GM19043 (cell line): ENCODE results near the gene ARHGAP45.

Source experiments
- ATAC-seq: cut with Tn5 transposase; IDR thresholded peaks from one replicate; pipeline ENCODE4 v1.9.1; 2021; ENCODE audit warnings: low read depth; ENCODE audit not compliant: unreplicated experiment

The ARHGAP45 gene

DNA sequence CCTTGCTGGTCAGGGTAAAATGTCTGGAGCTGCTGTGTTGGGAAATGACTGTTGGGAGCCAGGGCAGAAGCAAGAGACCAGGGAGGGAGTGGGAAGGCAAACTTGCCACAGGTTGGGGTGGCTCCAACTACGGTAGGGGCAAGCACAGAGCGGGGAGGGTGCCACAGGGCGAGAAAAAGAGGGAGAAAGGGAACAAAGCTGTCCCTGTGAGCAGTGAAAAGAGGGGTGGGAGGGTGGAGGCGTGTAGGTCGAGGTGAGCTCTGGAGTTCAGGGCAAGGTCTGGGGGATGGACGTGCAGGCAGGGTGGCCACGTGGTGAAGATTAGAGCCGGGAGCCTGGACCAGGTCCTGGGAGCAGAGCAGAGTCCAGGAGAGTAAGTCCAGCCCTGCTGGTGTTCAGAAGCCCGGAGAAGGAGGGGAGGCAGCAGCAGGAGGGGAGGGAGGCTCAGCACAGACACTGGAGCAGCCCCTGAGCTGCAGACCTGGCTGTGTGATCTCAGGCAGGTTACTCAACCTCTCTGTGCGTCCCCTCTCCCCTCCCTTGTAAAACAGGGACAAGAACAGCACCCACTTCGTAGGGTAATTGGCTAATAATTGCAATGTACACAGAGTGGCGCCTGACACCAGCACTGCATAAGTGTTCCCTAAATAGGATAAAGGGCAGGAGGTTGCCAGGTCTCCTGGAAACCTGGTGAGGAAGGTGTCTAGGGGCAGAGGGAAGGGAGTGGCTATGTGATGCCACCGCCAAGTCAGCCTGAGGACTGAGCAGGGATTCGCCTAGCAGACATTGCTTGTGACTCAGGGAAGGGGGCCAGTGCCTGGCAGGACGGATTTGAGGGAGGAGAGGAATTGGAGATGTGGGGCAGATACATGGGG, 31.4 kb downstream of the ARHGAP45 start:
- no peak for ATAC-seq

DNA sequence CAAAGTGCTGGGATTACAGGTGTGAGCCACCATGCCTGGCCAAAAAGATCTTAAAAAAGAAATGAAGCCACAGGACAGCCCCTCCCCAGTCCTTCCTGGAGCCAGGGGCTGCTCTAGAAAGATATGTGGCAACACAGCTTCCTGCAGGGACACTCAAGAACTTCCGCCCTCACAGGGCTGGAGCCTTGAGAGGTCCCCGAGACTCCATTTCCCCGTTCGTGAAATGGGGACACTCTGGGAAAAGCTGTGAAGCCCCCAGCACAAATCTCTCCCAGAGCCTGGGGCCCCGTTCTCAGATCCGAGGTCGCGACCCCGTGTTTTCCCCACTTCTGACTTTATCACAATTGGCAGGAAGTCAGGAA, 34.4 kb downstream of the ARHGAP45 start:
- no peak for ATAC-seq

DNA sequence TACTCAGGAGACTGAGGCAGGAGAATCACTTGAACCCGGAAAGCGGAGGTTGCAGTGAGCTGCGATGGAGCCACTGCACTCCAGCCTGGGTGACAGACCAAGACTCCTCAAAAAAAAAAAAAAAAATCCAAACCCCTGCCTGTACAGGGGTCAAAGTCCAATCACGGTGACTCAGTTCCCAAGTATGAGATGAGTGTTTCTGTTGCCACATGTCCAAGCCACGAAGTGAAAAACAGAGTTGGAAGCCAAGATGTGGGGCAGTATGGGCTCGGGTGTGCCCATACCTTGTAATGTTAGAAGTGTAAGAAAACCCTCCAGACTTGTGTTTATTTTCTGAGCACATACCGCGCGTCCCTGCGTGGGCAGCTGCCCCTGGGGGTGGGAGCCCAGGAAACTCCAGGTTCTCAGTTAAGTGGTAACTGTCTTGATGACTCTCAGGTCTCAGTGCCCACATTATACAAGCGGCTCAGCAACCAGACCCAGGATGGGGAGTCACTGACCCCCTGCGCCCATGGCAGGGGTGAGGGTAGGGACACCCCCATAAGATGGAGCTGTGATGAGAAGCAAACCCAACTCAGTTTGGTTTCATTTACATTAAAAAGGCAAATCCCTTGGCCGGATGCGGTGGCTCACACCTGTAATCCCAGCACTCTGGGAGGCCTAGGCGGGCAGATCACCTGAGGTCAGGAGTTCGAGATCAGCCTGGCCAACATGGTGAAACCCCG, 35.6 kb downstream of the ARHGAP45 start:
- ATAC-seq, result no peak

DNA sequence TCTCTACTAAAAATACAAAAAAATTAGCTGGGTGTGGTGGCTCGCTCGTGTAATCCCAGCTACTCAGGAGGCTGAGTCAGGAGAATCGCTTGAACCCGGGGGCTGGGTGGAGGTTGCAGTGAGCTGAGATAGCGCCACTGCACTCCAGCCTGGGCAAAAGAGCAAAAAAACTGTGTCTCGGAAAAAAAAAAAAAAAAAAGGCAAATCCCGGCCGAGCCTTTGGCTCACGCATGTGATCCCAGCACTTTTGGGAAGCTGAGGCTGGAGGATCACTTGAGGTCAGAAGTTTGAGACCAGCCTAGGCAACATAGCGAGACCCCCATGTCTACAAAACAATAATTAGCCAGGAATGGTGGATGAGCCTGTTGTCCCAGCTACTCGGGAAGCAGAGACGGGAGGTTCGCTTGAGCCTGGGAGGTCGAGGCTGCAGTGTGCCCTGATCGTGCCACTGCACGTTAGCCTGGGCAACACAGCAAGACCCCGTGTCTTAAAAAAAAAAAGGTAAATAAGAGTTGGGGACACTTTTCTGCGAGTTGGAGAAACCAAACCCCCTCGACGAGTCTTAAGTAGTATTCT, 36.3 kb downstream of the ARHGAP45 start:
- ATAC-seq, result no peak

DNA sequence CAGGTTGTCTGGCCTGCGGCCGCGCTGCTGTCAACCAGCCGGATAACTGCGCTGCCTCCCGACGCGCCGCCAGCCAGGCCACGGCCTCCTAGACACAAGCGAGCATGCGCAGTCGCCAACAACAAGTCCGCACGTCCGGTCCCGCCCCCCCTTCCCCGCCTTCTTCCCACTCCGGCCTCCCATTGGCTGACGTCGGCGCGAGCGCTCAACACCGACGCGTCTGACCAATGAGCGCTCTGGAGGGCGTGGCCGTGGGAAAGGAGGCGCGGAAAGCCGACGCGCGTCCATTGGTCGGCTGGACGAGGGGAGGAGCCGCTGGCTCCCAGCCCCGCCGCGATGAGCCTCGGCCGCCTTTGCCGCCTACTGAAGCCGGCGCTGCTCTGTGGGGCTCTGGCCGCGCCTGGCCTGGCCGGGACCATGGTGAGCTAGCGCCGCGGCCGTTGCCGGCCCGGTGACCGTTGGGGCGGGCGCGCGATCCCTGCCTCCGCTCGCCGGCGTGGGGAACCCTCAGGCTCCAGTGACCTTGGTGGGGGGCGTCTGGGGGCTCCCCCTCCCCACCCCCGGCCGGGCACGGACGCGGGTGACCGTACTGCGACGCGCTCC, 36.8 kb downstream of the ARHGAP45 start, which contains the start of gene GPX4:
Gene GPX4 (plus strand): TSS at position 287 of the 603 bp plus-strand sequence. CDS start 50 bp downstream, at position 337.
- peak; percentile 68 for ATAC-seq

DNA sequence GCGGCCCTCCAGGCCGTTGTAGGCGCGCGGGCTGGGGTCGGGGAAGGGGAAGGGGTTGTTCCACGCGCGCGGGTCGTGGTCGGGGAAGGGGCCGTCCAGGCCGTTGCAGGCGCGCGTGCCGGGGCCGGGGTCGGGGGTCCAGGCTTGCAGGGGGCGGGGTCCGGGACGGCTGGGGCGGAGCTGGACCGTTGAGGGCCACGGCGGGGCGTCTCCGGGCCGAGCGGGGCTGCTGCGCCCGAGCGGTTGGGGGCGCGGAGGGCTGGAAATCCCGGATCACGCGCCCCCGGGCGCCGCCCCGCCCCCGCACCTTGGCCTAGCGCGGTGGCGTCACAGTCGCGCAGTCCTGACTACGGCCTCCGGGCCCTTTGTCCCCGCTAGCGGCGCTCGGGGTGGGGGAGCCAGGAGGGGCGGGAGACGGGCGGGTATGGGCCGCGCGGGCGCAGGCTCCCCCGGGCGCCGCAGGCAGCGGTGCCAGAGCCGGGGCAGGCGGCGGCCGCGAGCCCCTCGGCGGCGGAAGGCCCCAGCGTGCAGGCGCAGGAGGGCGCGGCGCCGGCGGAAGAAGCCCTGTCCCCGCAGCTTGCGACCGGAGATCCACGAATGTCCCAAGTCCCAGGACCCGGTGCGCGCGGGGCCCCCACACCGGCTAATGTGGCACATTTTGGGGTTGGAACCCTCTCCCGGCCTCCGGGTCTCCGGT, 37.5 kb downstream of the ARHGAP45 start:
- no peak for ATAC-seq

DNA sequence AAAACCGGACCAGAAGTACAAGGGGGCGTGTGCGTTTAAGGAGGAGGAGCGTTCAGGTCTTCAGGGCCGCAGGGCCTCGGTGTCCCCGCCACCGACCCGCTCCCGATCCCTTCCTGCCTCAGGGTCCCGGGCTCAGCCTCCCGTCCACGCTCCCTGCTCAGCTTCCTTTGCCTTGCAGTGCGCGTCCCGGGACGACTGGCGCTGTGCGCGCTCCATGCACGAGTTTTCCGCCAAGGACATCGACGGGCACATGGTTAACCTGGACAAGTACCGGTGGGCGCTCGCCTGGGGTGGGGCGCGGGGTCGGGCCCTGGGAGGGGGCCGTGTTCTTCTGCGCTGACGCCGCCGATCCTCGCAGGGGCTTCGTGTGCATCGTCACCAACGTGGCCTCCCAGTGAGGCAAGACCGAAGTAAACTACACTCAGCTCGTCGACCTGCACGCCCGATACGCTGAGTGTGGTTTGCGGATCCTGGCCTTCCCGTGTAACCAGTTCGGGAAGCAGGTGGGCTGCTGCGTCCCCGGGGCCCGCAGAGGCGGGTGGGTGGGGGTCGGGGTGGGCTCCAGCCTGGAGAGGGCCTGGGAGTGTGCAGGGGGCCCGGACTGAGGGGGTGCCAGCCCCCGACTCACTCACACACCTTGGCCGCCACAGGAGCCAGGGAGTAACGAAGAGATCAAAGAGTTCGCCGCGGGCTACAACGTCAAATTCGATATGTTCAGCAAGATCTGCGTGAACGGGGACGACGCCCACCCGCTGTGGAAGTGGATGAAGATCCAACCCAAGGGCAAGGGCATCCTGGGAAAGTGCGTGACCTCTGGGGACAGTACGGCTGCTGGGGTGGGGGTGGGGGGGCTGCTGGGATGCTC, 38.3 kb downstream of the ARHGAP45 start:
- ATAC-seq, result no peak

DNA sequence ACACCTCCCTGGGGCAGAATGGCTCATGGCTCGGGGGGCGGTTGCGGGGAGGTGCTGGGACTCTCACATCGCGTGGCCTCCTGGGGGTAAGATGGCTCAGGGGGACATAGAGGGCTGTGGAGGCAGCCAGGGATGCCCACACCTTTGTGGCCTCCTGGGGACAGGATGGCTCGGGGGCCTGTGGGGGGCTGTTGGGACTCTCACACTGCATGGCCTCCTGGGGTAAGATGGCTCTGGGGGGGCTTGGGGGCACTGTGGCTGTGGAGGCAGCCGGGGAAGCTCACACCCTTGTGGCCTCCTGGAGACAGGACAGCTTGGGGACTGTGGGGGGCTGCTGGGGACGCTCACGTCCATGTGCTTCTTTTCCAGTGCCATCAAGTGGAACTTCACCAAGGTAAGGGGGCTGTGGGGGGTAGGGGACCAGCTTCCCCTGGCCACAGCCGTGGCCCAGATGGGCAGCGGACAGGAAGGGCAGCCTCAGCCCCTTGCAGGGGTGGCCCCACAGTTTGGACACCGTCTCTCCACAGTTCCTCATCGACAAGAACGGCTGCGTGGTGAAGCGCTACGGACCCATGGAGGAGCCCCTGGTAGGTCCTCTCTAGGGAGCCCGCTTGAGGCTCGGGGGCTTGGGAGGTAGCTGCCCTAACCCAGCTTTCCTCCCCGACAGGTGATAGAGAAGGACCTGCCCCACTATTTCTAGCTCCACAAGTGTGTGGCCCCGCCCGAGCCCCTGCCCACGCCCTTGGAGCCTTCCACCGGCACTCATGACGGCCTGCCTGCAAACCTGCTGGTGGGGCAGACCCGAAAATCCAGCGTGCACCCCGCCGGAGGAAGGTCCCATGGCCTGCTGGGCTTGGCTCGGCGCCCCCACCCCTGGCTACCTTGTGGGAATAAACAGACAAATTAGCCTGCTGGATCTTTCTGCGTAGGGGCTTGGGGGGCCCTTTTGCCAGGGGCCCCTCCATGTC, 39.2 kb downstream of the ARHGAP45 start:
- no peak for ATAC-seq

DNA sequence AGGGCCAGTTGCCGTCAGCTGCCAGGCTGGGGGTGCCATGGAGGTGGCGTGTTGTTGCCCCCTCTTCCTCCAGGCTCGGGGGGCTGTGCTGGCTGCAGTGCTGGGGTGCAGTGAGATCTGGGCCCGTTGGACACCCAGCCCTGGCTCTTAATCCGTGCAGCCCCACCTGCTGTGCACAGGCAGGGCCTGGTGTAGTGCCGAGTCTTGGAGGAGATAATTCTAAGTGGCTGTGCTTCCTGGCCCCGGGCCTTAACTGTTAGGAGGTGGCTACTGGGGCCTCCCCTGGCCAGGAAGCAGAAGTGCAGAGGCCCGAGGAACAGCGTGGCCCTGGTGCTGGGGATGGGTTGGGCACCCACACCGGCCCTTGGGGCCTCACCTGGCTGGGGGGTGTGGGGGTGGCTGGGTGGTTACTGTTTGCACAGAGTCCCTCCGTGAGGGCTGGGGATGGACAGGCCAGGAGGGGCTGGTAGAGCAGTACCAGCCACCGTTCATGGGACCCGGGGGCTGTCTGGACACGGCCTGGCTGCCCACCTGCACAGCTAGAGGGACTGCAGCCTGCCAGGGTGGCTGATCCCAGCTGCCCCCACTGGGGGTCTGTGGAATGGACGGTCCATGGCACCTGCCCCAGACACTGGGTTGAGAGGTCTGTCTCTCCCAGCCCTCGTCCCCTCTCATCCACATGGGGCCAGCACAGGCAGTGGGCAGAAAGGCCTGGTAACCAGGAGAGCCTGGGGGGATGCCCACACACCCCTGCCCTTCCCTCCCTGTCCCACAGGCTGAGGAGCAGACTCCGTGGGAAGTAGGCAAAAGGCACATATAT, 40.1 kb downstream of the ARHGAP45 start:
- ATAC-seq, result no peak

DNA sequence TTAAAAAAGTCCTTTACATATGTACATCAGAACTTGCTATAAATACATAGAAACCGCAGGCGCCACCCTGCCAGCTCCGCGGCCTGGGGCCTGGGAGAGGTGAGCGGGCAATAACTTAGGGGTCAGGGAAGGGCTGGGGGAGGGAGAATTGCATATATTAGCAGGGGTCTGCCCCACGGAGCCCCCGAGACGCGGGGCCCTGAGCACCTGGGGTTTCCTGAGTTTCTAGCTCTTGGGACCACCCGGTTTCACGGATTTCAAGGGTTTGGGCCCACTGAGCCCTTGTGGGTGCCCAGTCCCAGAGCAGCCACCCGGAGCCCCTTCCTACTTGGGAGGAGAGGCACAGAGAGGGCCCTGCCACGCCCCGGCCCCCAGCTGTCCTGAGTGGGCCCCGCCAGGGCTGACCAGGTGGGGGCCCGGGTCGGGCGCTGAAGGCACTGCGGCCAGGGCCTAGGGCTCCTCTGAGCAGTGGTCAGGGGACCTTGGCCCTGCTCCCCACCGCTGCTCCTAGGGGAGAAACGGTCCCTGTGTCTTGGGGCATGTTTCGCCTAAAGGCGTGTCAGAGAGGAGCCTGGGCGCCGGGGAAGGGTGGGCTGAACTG, 40.8 kb downstream of the ARHGAP45 start:
- ATAC-seq, result no peak

DNA sequence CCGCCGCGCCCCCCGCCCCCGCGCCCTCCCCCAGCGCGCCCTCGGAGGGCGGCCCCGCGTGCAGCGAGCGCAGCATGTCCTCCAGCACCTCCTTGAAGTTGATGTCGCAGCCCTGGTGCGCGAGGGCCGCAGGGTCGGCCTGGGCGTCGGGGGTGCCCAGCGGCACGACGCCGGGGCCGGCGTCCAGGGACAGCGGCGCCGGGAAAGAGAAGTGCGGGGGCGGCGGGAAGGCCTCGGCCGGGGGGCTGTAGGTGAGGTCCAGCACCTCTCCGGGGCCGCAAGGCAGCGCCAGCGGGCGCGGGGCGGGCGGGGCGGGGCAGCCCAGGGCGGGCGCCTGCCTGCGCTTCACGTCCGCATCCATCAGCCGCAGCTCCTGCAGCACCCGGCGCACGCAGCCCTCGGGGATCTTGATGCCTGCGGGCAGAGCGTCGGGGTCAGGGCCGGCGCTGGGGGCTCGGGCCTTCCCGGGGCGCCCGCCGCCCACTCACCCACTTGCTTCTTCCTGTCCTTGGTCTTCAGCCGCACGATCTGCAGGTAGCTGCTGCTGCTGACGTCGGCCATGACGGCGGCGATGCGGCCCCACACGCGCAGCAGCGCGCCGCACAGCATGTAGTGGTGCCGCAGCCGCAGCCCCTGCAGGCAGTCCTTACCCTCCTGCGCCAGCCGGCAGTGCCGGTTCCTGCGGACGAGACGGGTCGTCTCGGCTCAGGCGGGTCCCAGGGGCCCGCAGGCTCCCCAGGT, 41.5 kb downstream of the ARHGAP45 start:
- ATAC-seq, result no peak

DNA sequence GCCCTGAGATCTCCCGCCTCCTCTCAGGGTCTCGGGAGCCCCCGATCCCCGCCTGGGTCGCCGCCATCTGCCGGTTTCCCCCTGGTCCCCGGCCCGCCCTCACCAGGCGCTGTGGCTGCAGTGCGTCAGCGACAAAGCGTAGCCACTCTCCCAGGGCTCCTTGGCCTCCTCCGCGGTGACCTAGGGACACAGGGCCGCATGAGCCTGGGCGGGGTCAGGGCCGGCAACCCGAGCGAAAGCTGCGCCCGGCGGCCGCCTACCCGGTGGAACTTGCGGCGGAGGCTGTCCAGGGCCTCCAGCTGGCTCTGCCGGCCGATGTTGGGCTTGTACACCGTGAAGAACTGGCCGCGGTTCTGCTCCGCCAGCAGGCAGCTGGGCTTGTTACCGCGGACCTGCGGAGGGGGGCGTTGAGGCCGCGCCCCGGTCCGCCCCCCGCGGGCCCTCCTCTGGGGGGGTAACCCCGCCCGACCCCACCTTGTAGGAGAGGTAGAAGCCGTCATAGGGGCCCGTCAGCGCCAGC, 42.1 kb downstream of the ARHGAP45 start:
- ATAC-seq, result no peak

DNA sequence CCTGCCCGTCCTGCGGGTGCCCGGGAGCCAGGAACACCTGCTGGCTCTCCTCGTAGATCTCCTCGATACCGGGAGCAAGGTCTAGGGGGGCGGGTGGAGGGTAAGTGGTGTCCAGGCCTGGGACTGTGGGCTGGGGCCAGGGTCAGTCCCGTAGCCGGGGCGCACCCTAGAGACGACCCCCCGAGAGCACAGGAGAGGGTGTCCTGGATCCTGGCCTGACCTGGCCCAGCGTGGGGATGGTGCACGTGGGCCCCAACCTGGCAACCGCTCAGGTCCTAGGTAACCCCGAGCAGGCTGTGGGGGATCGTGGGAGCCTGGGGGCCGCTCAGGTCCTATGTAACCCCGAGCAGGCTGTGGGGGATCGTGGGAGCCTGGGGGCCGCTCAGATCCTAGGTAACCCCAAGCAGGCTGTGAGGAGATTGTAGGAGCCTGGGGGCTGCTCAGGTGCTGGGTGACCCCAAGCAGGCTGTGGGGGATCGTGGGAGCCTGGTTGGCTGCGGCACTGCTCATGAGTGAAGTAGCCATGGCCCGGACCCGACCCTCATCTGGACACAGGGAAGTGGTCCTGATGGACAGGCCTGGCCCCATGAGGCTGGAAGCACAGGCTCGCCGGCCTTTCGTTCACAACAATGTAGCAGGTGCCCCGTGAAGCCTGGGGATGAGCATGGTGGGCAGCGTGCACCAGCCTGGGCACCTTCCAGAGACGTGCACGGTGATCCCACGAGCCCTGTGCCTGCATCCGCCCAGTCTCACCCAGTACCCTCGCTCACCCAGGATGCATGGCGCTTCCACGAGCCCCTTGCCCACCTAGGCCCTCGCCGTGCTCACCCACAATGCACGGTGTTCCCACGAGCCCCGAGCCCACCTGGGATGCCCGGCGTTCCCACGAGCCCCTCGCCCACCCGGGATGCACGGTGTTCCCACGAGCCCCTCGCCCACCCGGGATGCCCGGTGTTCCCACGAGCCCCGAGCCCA, 43.0 kb downstream of the ARHGAP45 start:
- ATAC-seq, result no peak

DNA sequence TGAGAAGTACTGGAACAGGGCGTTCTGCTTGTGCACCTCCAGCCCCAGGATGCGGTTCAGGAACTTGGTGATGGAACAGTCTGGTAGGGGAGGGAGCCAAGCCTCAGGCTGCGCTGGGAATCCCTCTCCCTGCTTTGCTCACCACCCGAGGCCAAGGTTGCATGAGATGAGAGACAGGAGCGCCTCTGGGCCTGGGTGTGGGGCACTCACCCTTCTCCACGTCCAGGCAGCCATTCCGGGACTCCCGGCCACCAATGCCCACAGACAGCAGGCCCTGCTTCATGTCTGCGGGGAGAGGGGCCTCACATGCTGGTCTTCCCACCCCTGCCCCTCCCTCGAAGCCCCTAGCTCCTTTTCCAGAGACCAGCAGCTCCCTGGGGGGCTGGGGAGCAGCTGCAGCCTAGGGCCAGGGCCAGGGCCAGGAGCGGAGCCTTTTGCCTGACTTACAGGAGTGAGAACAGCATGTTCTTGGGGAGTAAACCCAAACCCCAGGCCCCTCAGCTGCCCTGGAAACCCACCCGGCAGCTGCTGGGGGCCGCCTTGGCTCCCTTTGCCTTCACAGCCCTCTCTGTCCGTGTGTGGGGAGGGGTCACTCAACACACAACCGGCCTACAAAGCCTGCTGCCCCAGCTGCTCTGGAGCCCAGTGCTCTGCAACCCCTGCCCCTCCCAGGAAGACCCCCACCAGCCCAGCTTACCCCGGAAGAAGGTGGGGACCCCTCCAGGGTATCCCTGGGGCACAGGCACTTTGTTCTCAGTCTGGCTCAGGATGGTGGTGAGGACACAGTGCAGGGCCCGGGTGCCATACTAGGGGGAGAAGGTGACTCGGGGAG, 44.1 kb downstream of the ARHGAP45 start:
- no peak for ATAC-seq
